ENCODE measurements around the gene PNPO.

Gene PNPO

DNA sequence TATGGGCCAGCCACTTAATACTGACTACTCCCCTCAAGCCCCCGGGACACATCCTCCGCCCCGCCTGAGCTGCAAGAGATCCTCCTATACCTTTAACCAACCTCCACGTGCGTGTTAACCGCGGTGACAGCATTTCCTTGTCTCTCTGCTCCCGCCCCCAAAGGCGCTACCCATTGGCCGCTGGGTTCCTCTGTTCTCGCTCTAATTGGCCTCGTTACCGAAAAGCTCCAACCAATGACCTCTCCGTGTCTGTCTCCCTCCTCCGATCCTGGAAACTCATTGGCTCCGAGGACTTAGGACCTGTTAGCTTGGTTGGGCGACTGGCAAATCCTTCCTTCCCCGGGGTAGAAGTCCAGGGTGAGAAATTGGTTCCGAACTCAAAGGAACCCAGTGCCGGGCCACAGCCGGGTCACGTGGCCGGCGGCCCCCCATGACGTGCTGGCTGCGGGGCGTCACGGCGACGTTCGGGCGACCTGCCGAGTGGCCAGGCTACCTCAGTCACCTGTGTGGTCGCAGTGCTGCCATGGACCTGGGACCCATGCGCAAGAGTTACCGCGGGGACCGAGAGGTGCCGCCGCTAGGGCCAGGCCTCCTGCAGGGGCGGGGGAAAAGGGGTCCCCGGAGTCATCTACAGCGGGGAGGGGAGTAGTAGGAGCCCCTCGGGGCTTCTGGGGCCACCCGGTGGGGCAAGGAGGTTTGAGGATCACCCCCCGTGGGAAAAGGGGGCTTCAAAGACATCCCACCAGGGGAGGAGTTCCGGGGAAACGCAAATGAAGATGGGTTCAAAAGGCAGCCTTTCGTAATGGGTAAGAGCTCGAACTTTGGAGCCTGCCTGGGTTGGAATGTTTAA, at the start of gene PNPO:
Gene PNPO (plus strand): TSS at position 326 of the 850 bp plus-strand sequence. CDS start 105 bp downstream, at position 431.
- peak; percentile 96 for FAIRE-seq

- FAIRE-seq, result no peak
Measured at GRCh38 chr17:47894498-47895346, 46.6 kb upstream of the PNPO start.

GRCh38 chr17:47895347-47895855, 46.0 kb upstream of the PNPO start:
- no peak for FAIRE-seq

DNA sequence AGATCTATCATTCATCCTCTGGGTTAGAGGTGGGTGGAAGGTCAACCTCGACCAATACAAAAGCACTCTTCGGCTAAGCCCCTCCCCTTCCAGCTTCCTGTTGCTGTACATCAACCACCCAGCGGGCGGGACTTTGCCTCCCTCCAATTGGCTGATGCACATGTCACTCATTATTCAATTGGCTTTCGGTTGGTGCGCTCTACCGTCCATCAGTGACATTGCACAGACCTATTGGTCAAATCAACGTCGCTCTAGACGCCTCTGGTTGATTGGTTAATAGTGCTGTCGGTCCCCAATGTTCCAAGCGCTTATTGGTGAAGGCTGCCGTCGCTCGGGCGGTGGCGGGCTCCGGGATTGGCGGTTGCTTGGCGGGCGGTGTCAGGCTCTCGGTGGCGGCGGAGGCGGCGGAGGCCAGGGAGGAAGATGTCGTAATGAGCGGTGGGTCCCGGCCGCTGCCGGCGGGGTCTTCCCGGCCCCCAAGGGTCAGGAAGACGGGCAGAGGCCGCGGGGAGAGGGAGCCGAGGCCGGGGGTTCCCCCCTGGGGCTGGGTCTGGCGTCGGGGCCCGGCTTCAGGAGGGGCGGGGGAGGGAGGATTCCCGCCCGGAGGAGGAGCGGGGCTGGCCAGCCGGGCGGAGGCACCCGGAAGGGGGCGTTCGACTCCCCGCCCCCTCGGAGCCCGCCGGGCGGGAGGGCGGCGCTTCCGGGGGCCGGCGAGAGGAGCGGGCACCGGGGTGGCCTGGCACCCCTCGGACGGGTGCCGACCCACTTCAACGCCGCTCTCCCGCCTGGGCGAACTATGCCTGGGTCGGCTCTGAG, 45.3 kb upstream of the PNPO start, which contains the start of gene SP2:
Gene SP2 (plus strand): TSS at position 381 of the 816 bp plus-strand sequence. CDS start 51 bp downstream, at position 432.
- peak; percentile 92 for FAIRE-seq

GRCh38 chr17:47896672-47897490, 44.5 kb upstream of the PNPO start:
- no peak for FAIRE-seq

GRCh38 chr17:47897561-47897960, 43.8 kb upstream of the PNPO start:
- no peak for FAIRE-seq

DNA sequence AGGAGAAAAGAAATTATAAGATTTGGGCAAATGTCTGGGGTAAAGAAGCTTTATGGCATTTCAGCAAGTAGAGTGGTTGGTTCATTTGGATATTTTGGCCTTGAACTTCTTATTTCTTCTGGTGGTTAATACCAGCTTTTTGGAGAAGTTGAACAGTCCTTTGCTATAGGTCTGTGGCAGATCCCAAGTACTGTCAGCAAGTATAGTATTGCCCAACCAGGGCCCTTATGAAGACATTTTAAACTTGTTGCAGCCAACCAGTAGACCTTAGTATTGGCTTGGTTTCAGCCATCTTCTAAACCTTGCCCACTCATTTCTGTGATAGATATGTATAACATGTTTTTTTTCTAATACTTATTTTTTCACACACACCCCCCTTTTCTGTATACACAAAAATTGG, 43.1 kb upstream of the PNPO start:
- no peak for FAIRE-seq

- no peak for FAIRE-seq
Measured at GRCh38 chr17:47899643-47900042, 41.7 kb upstream of the PNPO start.

- FAIRE-seq, result no peak
Measured at GRCh38 chr17:47901423-47901822, 39.9 kb upstream of the PNPO start.

DNA sequence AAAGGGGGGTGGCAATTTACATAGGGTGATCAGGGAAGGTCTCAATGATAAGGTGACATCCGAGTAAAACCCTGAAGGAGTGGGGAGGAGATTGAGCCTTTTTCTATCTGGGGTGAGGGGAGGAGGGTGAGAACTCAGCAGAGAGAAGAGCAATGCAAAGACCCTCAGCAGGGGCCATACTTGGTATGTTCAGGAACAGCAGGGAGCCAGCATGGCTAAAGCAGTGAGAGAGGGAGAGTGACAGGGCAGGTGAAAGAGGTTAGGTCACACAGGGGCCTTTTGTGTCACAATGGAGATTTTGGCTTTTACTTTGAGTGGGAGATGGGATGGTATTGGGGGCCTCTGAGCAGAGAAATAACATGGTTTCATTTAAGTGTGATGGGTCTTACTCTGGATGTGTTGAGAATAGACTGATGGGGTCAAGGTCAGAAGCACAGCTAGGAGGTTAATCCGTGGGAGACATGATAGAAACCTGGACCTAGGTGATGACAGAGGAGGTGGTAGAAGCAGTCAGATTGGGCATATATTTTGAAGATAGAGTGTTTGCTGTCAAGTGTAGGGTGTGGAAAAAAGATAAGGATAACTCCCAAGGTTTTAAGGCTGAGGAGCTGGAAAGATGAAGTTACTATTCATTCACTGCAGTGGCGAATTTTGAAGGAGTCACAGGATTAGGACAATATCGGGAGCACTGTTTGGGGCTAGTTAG, 39.2 kb upstream of the PNPO start:
- no peak for FAIRE-seq

DNA sequence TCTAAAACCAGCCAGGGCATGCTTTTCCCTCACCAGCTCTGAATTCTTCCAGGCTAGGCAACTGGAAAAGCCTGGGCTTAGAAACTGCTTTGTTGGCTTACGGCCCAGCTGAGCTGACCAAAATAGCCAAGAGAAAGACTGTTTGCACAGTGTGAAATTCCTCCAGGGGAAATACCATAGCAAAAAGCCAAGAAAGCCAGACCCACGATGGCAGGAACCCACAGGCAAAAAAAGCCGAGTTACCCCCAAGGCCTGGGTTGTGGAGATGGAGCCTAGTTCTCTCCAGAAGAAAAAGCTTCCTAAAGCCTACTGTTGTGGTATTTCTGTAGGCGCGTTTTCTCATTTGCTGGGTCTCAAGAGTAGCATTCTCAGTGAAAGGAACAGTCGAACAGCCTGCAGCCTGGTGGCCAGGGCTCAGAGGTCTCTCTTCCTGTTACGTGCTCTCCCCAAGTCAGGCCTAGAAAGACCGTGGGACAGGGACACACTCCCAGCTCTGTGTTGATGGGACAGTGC, 36.1 kb upstream of the PNPO start:
- FAIRE-seq, result no peak

- FAIRE-seq, result no peak
Measured at GRCh38 chr17:47906443-47906842, 34.9 kb upstream of the PNPO start.

DNA sequence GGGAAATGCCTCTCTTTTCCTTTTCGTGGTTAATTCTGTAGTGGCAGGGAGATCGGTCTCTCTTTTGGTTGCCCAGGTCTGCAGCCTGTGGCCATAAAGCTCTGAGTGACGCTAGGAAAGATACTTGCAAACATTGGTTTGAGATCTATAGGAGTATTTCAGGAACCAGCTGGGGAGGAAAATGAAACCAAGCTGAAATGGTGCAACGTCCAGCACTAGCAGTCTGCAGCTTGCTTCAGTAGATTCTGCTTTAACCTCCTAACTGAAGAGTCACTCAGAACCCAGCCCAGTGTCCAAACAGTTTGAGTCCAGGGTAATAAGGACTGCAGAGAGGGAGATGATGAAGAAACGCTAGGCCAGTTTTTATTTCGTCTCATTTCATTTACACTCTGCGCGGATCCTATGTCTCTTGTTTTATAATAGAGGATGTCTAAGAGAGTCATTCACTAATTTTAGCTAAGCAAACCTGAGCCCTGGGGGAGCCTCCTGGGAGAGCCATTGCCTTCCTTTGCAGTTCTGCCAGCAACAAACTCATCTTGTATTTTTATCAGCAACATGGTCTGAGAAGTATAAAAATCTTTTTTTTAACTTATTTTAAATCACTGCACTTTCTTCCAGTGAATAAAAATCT, 33.3 kb upstream of the PNPO start:
- no peak for FAIRE-seq

DNA sequence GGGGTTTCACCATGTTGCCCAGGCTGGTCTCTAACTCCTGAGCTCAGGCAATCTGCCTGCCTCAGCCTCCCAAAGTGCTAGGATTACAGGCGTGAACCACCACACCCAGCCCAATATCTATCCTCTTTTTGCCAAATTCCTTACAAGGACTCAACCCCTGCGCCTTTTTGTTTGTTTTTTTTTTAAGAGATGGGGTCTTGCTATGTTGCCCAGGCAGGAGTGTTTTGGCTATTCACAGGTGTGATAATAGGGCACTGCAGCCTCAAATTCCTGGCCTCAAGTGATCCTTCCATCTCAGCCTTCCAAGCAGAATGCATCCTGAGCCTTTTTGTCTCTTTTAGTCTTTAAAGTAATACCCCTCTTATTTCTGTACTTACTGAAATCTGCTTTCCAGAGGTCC, 28.3 kb upstream of the PNPO start:
- no peak for FAIRE-seq

GRCh38 chr17:47914306-47914948, 26.9 kb upstream of the PNPO start:
- FAIRE-seq, result no peak

DNA sequence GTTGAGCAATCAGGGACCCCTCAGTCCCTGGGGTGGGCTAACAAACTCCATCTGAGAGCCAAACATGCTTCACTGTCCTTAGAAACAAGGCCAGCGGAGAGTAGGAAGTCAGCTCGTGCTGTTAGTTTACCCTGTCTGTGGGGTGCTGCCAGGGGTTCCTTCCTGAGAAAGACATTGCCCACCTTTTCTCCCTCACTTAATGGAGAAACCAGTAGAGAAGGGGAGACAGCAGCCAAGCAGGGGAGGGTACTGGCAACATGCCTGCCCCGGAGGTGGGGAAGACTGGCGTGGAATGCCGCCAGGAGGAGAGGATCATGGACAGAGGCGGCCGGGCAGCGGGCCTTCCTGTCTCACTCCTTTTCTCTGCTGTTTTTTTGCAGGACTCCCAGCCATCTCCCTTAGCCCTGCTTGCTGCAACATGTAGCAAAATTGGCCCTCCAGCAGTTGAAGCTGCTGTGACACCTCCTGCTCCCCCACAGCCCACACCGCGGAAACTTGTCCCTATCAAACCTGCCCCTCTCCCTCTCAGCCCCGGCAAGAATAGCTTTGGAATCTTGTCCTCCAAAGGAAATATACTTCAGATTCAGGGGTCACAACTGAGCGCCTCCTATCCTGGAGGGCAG, 25.5 kb upstream of the PNPO start:
- no peak for FAIRE-seq

- no peak for FAIRE-seq
Measured at GRCh38 chr17:47916489-47917208, 24.7 kb upstream of the PNPO start.

DNA sequence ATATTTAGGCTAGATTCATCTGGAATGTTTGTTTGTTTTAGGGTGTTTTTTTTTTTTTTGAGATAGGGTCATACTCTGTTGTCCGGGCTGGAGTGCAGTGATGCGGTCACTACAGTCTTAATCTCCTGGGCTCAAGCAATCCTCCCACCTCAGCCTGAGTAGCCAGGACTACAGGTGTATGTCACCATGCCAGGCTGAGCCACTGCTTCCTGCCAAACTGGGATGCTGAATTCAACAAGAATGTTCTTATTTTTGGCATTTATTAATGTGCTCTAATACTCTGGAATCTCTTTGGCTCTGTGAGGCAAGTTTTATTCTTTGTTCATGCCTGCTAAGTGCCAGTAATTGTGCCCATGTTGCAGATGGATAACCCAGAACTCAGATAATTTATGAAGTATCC, 23.8 kb upstream of the PNPO start:
- no peak for FAIRE-seq

- no peak for FAIRE-seq
Measured at GRCh38 chr17:47918006-47918405, 23.4 kb upstream of the PNPO start.

All from islet of Langerhans (tissue), 1 donor.